GM12865 (cell line): ENCODE measurements around the gene GRIP2.

Experiments used
- DNase-seq: peaks from one replicate; pipeline ENCODE4 v3.0.0; 2010; ENCODE audit warnings: low read depth
- H3K4me3 ChIP-seq: 2 replicates; pipeline ENCODE4 v1.5.1; 2011; ENCODE audit warnings: mild to moderate bottlenecking, low read depth, low read length, control low read depth
- CTCF ChIP-seq: IDR thresholded peaks from 2 replicates; pipeline ENCODE4 v1.5.1; 2011; ENCODE audit warnings: low read length, control low read depth, low read depth, inconsistent platforms; ENCODE audit not compliant: insufficient read depth; ENCODE audit errors: missing control alignments

The GRIP2 gene

GRCh38 chr3:14470461-14470860 lies 69.7 kb downstream of the GRIP2 start:
- no peak for TF ChIP-seq CTCF
- DNase-seq = no peak
- no peak overlapping the region for H3K4me3 ChIP-seq

- no peak for DNase-seq
- H3K4me3 ChIP-seq = no peak overlapping the region
- no peak for TF ChIP-seq CTCF
Measured at GRCh38 chr3:14468621-14468981, 71.5 kb downstream of the GRIP2 start.

- TF ChIP-seq CTCF = peak; percentile 81
- peak; percentile 36 for DNase-seq
- H3K4me3 ChIP-seq = no peak overlapping the region
Measured at GRCh38 chr3:14467814-14468620, 72.1 kb downstream of the GRIP2 start.

GRCh38 chr3:14466179-14466903 lies 73.8 kb downstream of the GRIP2 start:
- no peak for DNase-seq
- no peak for TF ChIP-seq CTCF
- H3K4me3 ChIP-seq = no peak overlapping the region

GRCh38 chr3:14465425-14465824 lies 74.7 kb downstream of the GRIP2 start:
- no peak overlapping the region for H3K4me3 ChIP-seq

GRCh38 chr3:14464521-14464920 lies 75.6 kb downstream of the GRIP2 start:
- no peak for DNase-seq
- TF ChIP-seq CTCF = no peak

More at GRCh38 chr3:14465425-14465824, 74.7 kb downstream of the GRIP2 start:
- no peak for TF ChIP-seq CTCF
- no peak for DNase-seq

More at GRCh38 chr3:14464521-14464920, 75.6 kb downstream of the GRIP2 start:
- no peak overlapping the region for H3K4me3 ChIP-seq
